HepG2 (cell line): ENCODE data around the gene COPS6. TPM values are rescaled to one million over a fixed set of nuclear protein-coding genes. Genes with fewer than 3 reads are reported as not detected.

ENCODE experiments used
- ATAC-seq: fragments of 200-7000 bp; cut with Tn5 transposase; 3 replicates; pipeline ENCODE4 v1.9.1; 2020; ENCODE audit warnings: mild to moderate bottlenecking, moderate library complexity
- BruUV-seq: library from RNA; stranded (reverse); fragments of 400-500 nt; replicated peaks from 2 replicates; lab custom pipeline; 2021; lab: Mats Ljungman, UMichigan
- CTCF ChIA-PET: fragments of 300-600 bp; formaldehyde crosslinking; extraction: SDS; loops from one replicate; lab custom pipeline; 2021; ENCODE audit warnings: low total read pairs, inconsistent platforms, low intra/inter-chr PET ratio; lab: Yijun Ruan, JAX
- POLR2A ChIA-PET: fragments of 350-600 bp; sonication (Branson Sonifier 250); formaldehyde crosslinking; loops from one replicate; lab custom pipeline; 2020; ENCODE audit warnings: antibody characterized with exemption, inconsistent platforms; lab: Yijun Ruan, JAX
- DNase-seq: peaks from one replicate; pipeline ENCODE4 v3.0.0-alpha.2; 2015; ENCODE audit warnings: low spot score
- FAIRE-seq: peaks from 3 replicates; lab custom pipeline; 2011; peaks lifted over from hg19 to GRCh38; lab: Jason Lieb, UNC
- H2AFZ ChIP-seq: one replicate; pipeline ENCODE4 v1.6.1; 2011; ENCODE audit warnings: low read length, inconsistent platforms
- H3K27ac ChIP-seq: fragments of 300-600 bp; 3 replicates; pipeline ENCODE4 v1.8.0; 2011; ENCODE audit warnings: mixed run types, mild to moderate bottlenecking, mixed read lengths, low read length, inconsistent platforms; ENCODE audit not compliant: insufficient read depth; ENCODE audit errors: extremely low read length
- H3K27me3 ChIP-seq, 2 experiments: fragments of 200-600 bp in 1 of 2; 2 replicates in 1 of 2; 3 replicates in 1 of 2; pipeline versions ENCODE4 v1.6.0 to v1.8.0; 2011; ENCODE audit warnings: low read length in 2 of 2, mild to moderate bottlenecking in 2 of 2, moderate library complexity in 2 of 2, inconsistent platforms in 1 of 2; ENCODE audit not compliant: insufficient read depth in 2 of 2, control insufficient read depth in 1 of 2
- H3K36me3 ChIP-seq, 2 experiments: fragments of 200-600 bp in 1 of 2; replicated peaks in 1 of 2; 2 replicates in 1 of 2; 3 replicates in 1 of 2; pipeline versions ENCODE4 v1.5.1 to v1.8.0; 2011; ENCODE audit warnings: low read length in 2 of 2, inconsistent platforms in 1 of 2; ENCODE audit not compliant: insufficient read depth in 2 of 2, control insufficient read depth in 1 of 2
- H3K4me1 ChIP-seq: 2 replicates; pipeline ENCODE4 v1.5.1; 2012; ENCODE audit warnings: low read length, inconsistent platforms; ENCODE audit not compliant: insufficient read depth
- H3K4me2 ChIP-seq: 2 replicates; pipeline ENCODE4 v1.6.0; 2011; ENCODE audit warnings: low read depth, low read length, inconsistent platforms
- H3K4me3 ChIP-seq, 3 experiments: fragments of 200-600 bp in 1 of 3; sonication (generic), shearing (Covaris generic) in 1 of 3; replicated peaks in 1 of 3; 2 replicates each; pipeline ENCODE4 v1.5.1; 2011 to 2016; ENCODE audit warnings: low read length in 3 of 3, inconsistent platforms in 2 of 3, low read depth in 2 of 3, mild to moderate bottlenecking in 2 of 3, control low read depth in 1 of 3, mixed read lengths in 1 of 3; ENCODE audit not compliant: insufficient read depth in 1 of 3
- H3K79me2 ChIP-seq: one replicate; pipeline ENCODE4 v1.6.1; 2011; ENCODE audit warnings: low read length, inconsistent platforms; ENCODE audit not compliant: insufficient read depth
- H3K9ac ChIP-seq: 2 replicates; pipeline ENCODE4 v1.6.0; 2011; ENCODE audit warnings: mild to moderate bottlenecking, low read depth, low read length, inconsistent platforms; ENCODE audit not compliant: insufficient read depth
- H3K9me3 ChIP-seq: 2 replicates; pipeline ENCODE4 v1.5.1; 2012; ENCODE audit warnings: mild to moderate bottlenecking, low read length
- H4K20me1 ChIP-seq: 2 replicates; pipeline ENCODE4 v1.6.0; 2011; ENCODE audit warnings: inconsistent platforms, mild to moderate bottlenecking, low read length, moderate library complexity; ENCODE audit not compliant: insufficient read depth
- AGO2 ChIP-seq: fragments of 200-400 bp; formaldehyde crosslinking; optimal IDR thresholded peaks from 2 replicates; pipeline ENCODE3; 2017; ENCODE audit warnings: mild to moderate bottlenecking, low read depth, low read length, moderate library complexity
- NONO ChIP-seq, 2 experiments: fragments of 450-650 bp in 1 of 2; sonication (generic) in 1 of 2; formaldehyde crosslinking in 1 of 2; IDR thresholded peaks in 1 of 2; conservative IDR thresholded peaks in 1 of 2; 2 replicates each; pipeline versions ENCODE4 v1.6.1 to v1.8.0; 2017 to 2022; ENCODE audit warnings: mild to moderate bottlenecking in 1 of 2, missing genetic modification reagents in 1 of 2, moderate library complexity in 1 of 2
- NR2C2 ChIP-seq: sonication (generic); formaldehyde crosslinking; IDR thresholded peaks from 2 replicates; pipeline ENCODE4 v1.4.0; 2020; ENCODE audit warnings: missing genetic modification reagents, mild to moderate bottlenecking, moderate library complexity, borderline replicate concordance
- PAF1 ChIP-seq: IDR thresholded peaks from 2 replicates; pipeline ENCODE4 v1.6.1; 2016; ENCODE audit warnings: missing genetic modification reagents, missing compliant biosample characterization
- RARA ChIP-seq: IDR thresholded peaks from 2 replicates; pipeline ENCODE4 v1.6.1; 2016; ENCODE audit warnings: missing genetic modification reagents, missing compliant biosample characterization
- RBFOX2 ChIP-seq: fragments of 200-400 bp; formaldehyde crosslinking; IDR thresholded peaks from 2 replicates; pipeline ENCODE4 v1.6.1; 2017; ENCODE audit warnings: low read depth, mild to moderate bottlenecking, low read length
- SOX5 ChIP-seq: IDR thresholded peaks from 2 replicates; pipeline ENCODE4 v1.6.1; 2016; ENCODE audit warnings: borderline replicate concordance
- TAF1 ChIP-seq: sonication (generic); formaldehyde crosslinking; IDR thresholded peaks from 2 replicates; pipeline ENCODE4 v1.4.0; 2020; ENCODE audit warnings: missing genetic modification reagents
- U2AF1 ChIP-seq: fragments of 200-400 bp; formaldehyde crosslinking; optimal IDR thresholded peaks from 2 replicates; pipeline ENCODE3; 2017; ENCODE audit warnings: mild to moderate bottlenecking, low read depth, low read length
- ZNF101 ChIP-seq: sonication (generic); formaldehyde crosslinking; IDR thresholded peaks from 2 replicates; pipeline ENCODE4 v1.4.0; 2020; ENCODE audit warnings: mild to moderate bottlenecking, low read depth, missing genetic modification reagents, borderline replicate concordance
- ZNF460 ChIP-seq: sonication (generic); formaldehyde crosslinking; IDR thresholded peaks from 2 replicates; pipeline ENCODE4 v1.5.1; 2020; ENCODE audit warnings: missing genetic modification reagents, mild to moderate bottlenecking, borderline replicate concordance
- WGBS: methylation state at CpG from one replicate; pipeline ENCODE4 v1.1.6; 2017; ENCODE audit warnings: low lambda C conversion rate; 5-methylcytosine and 5-hydroxymethylcytosine counted together
- in situ Hi-C: cut with HindIII; loops from 2 replicates; pipeline ENCODE4 v1.10.0; 2017; ENCODE audit warnings: low pct_unique_long_range_greater_than_20kb; ENCODE audit not compliant: extremely low pct_ligation_motif_present
- intact Hi-C: fragments of 100-400 bp; cut with micrococcal nuclease; formaldehyde crosslinking; loops from one replicate; pipeline ENCODE4 v1.10.0; 2022; ENCODE audit not compliant: unreplicated experiment
- polyA plus RNA-seq, 8 experiments: library from polyadenylated mRNA; depleted of rRNA in 3 of 8; stranded (reverse) in 7 of 8; unstranded in 1 of 8; fragments of >200 nt; fragmentation: Illumina TruSeq in 4 of 8; extraction: Trizol in 4 of 8; gene quantifications; 2 replicates each; pipeline versions ENCODE4 v1.2.1 to v1.2.3, GENCODE V29; 2011 to 2016; ENCODE audit warnings: low read depth in 4 of 8, missing spikeins in 1 of 8, mixed read lengths in 1 of 8; ENCODE audit not compliant: insufficient read depth in 1 of 8
- total RNA-seq, 5 experiments: library from RNA; depleted of rRNA; stranded (reverse); fragments of >200 nt; fragmentation: Illumina TruSeq; extraction: Trizol; gene quantifications; 2 replicates each; pipeline ENCODE4 v1.2.3, GENCODE V29; 2016; ENCODE audit warnings: low read depth in 1 of 5

COPS6 gene
- total and polyA plus RNA-seq, 2 of the 13 experiments (the other 11 are each of a cell fraction or from before 2014, with no cell fraction given), result 33.4 to 117 TPM

GRCh38 chr7:100098913-100099312, 10.1 kb downstream of the COPS6 start:
- Histone ChIP-seq H3K4me1 (peaks cover 23% of the 10 kb centered on the region), H4K20me1 (no peaks in the 10 kb centered on the region; the same call in 1 of the 2 replicates), H3K36me3 (peaks cover 34 to 56% of the 10 kb centered on the region in 2 experiments), H3K4me2 (peak overlapping the region; percentile 85; the same call in 1 of the 2 replicates), H2AFZ (no peak overlapping the region), H3K9me3 (no peaks in the 10 kb centered on the region), H3K27ac (no peak overlapping the region), H3K79me2 (peaks cover 23% of the 10 kb centered on the region), H3K4me3 (peak overlapping the region in 1 of 3 experiments; percentile 86; a peak in 2 of 6 replicates), H3K27me3 (no peaks in the 10 kb centered on the region), H3K9ac (0 out of 2 replicates have a peak overlapping the region, but pooled peaks have one; percentile 92)
- WGBS, result 96% methylated on average over 10 of the region's 10 CpGs
- no TSS peak for BruUV-seq
- intact Hi-C loops, result no loop called here
- ATAC-seq, result no peak
- POLR2A ChIA-PET, result interaction anchor here (0.6 kb wide), 1 partner anchor 65 kb away, joined by 4 read pairs; no protein-coding TSS in a partner anchor
- no peak for DNase-seq
- in situ Hi-C loops, result no loop called here
- 0 out of 2 replicates have a peak, but pooled peaks have one; percentile 23 for TF ChIP-seq RBFOX2
- TF ChIP-seq AGO2, result peak; percentile 2
- TF ChIP-seq ZNF101 (CRISPR knock-in tag), result no peak
- TF ChIP-seq RARA (CRISPR knock-in tag), result no peak
- no peak for FAIRE-seq
- CTCF ChIA-PET, result no interaction called here

DNA sequence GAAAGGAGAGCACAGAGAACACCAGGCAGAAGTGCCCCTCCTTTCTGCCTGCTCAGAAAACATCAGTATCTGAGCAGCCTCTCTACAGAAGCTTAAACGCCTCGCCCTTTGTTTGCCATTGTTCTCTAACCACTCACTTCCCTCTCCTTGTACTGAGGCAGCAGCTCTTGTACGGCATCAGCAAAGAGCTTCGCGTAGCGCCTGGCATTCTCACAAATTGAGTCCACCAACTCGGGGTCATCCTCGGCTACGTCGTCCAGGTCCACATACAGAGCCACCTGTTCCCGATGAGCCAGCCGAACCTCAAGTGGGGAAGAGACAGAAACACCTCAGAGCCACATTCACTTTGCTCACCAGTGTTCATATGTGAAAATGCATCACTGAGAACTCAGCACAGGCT, 10.7 kb downstream of the COPS6 start:
- Histone ChIP-seq H3K27ac (peak overlapping the region; percentile 95), H3K27me3 (no peaks in the 10 kb centered on the region), H3K4me2 (peak overlapping the region; percentile 85), H3K9me3 (no peaks in the 10 kb centered on the region), H3K4me1 (peaks cover 22% of the 10 kb centered on the region), H2AFZ (no peak overlapping the region), H3K36me3 (peaks cover 31 to 51% of the 10 kb centered on the region in 2 experiments), H4K20me1 (no peaks in the 10 kb centered on the region; the same call in 1 of the 2 replicates), H3K9ac (peak overlapping the region; percentile 92), H3K79me2 (peaks cover 23% of the 10 kb centered on the region), H3K4me3 (peak overlapping the region; percentile 85 to 99 (median 86))
- DNase-seq (no peak), FAIRE-seq (no peak), ATAC-seq (no peak)
- in situ Hi-C loops (no loop called here), intact Hi-C loops (no loop called here)
- ChIA-PET CTCF (no interaction called here), POLR2A (interaction anchor here (0.6 to 3.5 kb wide), 2 partner anchors 21 to 64 kb away, joined by 4 to 21 read pairs; partner anchors contain the start of gene CNPY4)
- BruUV-seq, result no TSS peak
- WGBS, result 90% methylated on average over 12 of the region's 12 CpGs
- no peak for TF ChIP-seq U2AF1
- TF ChIP-seq TAF1 (CRISPR knock-in tag), result no peak
- no peak for TF ChIP-seq ZNF460
- TF ChIP-seq SOX5 (CRISPR knock-in tag), result no peak
- no peak for TF ChIP-seq NR2C2 (CRISPR knock-in tag)
- no peak for TF ChIP-seq NONO (IDR thresholded peaks at IDR 0.05)
- no peak for TF ChIP-seq NONO (CRISPR knock-in tag; conservative IDR thresholded peaks at IDR 0.05)
- no peak for TF ChIP-seq PAF1
